ENCODE data around the gene EVI5.

EVI5 gene

GRCh38 chr1:92505015-92505692, 279.8 kb downstream of the EVI5 start:
- DNase-seq, result no peak

- no peak for DNase-seq
Observed at GRCh38 chr1:92504291-92505014, 280.5 kb downstream of the EVI5 start.

GRCh38 chr1:92503926-92504285, 281.0 kb downstream of the EVI5 start:
- DNase-seq, result no peak

GRCh38 chr1:92503043-92503925, 281.6 kb downstream of the EVI5 start:
- DNase-seq, result no peak

GRCh38 chr1:92502247-92502646, 282.7 kb downstream of the EVI5 start:
- DNase-seq, result no peak

- DNase-seq, result no peak
Observed at GRCh38 chr1:92500552-92500951, 284.4 kb downstream of the EVI5 start.

- DNase-seq, result no peak
Observed at GRCh38 chr1:92495392-92496063, 289.4 kb downstream of the EVI5 start.

GRCh38 chr1:92494485-92495141, 290.3 kb downstream of the EVI5 start:
- no peak for DNase-seq

GRCh38 chr1:92493139-92493538, 291.8 kb downstream of the EVI5 start:
- DNase-seq, result no peak

GRCh38 chr1:92488832-92489231, 296.1 kb downstream of the EVI5 start:
- DNase-seq, result no peak

GRCh38 chr1:92488416-92488815, 296.5 kb downstream of the EVI5 start:
- no peak for DNase-seq

- DNase-seq, result no peak
Observed at GRCh38 chr1:92487078-92487605, 297.8 kb downstream of the EVI5 start.

GRCh38 chr1:92486251-92487077, 298.4 kb downstream of the EVI5 start, which contains the start of gene GFI1:
Gene GFI1, minus strand, starts transcription at chr1:92486925. Its CDS starts 3,438 bp downstream, at chr1:92483487.
- DNase-seq, result peak; percentile 79

- peak; percentile 82 for DNase-seq
Observed at GRCh38 chr1:92485381-92486250, 299.3 kb downstream of the EVI5 start.

GRCh38 chr1:92484472-92485380, 300.2 kb downstream of the EVI5 start:
- peak; percentile 71 for DNase-seq

- DNase-seq, result peak; percentile 61
Observed at GRCh38 chr1:92483610-92484471, 301.1 kb downstream of the EVI5 start.

GRCh38 chr1:92482665-92483609, 302.0 kb downstream of the EVI5 start:
- DNase-seq, result peak; percentile 59

Data from islet precursor cell (in vitro differentiated cells).